Retinal pigment epithelial cell (primary cell): ENCODE data around the gene VN1R5.

Source experiments
- DNase-seq: peaks from one replicate; pipeline ENCODE4 v3.0.0-alpha.2; 2010; ENCODE audit warnings: low read depth
- H3K4me3 ChIP-seq: 2 replicates; pipeline ENCODE4 v1.5.1; 2011; ENCODE audit warnings: mild to moderate bottlenecking, low read length, control low read depth, moderate library complexity
- CTCF ChIP-seq: conservative IDR thresholded peaks from 2 replicates; pipeline ENCODE4 v1.5.1; 2011; ENCODE audit warnings: low read depth, low read length, control low read depth, inconsistent platforms

Gene VN1R5

GRCh38 chr1:247295274-247295684, 39.4 kb downstream of the VN1R5 start:
- no peak for DNase-seq
- H3K4me3 ChIP-seq: no peak overlapping the region
- no peak for TF ChIP-seq CTCF

- no peak overlapping the region for H3K4me3 ChIP-seq
- TF ChIP-seq CTCF: no peak
- DNase-seq: no peak
Observed at GRCh38 chr1:247295746-247296145, 39.9 kb downstream of the VN1R5 start.

GRCh38 chr1:247296599-247297180, 40.8 kb downstream of the VN1R5 start:
- TF ChIP-seq CTCF: no peak
- DNase-seq: no peak
- H3K4me3 ChIP-seq: no peak overlapping the region

- no peak overlapping the region for H3K4me3 ChIP-seq
- TF ChIP-seq CTCF: no peak
- DNase-seq: no peak
Observed at GRCh38 chr1:247297263-247298123, 41.6 kb downstream of the VN1R5 start.

GRCh38 chr1:247298124-247298481, 42.2 kb downstream of the VN1R5 start:
- no peak for DNase-seq
- no peak for TF ChIP-seq CTCF

GRCh38 chr1:247298701-247299100, 42.8 kb downstream of the VN1R5 start:
- TF ChIP-seq CTCF: no peak
- H3K4me3 ChIP-seq: no peak overlapping the region
- no peak for DNase-seq

More at GRCh38 chr1:247298124-247298481, 42.2 kb downstream of the VN1R5 start:
- no peak overlapping the region for H3K4me3 ChIP-seq
